ENCODE results near the gene AK8. TPM values are rescaled to one million over a fixed set of nuclear protein-coding genes. Genes with fewer than 3 reads are reported as not detected.

The AK8 gene
- polyA plus RNA-seq, 3 donors: 0.08 TPM; not detected in 2

- no peak overlapping the region for H3K4me3 Mint-ChIP-seq
- H3K9me3 Mint-ChIP-seq: peaks cover 0 to 2% (median 0%) of the 10 kb centered on the region in 7 donors
- DNase-seq: no peak
These were observed 40.4 kb downstream of the AK8 start for GRCh38 chr9:132837501-132838286.

GRCh38 chr9:132834343-132834742, 43.7 kb downstream of the AK8 start:
- H3K9me3 Mint-ChIP-seq: no peaks in the 10 kb centered on the region
- no peak for TF ChIP-seq CTCF (IDR thresholded peaks at IDR 0.05)
- no peak for DNase-seq

More at GRCh38 chr9:132837501-132838286, 40.4 kb downstream of the AK8 start:
- Histone ChIP-seq H3K4me3 (replicated peaks in 1 of 3; ENCODE audit: low read depth in 2 of 3, low read length in 3 of 3) (no peak overlapping the region), H4K20me1 (ENCODE audit: insufficient read depth, low read length) (no peaks in the 10 kb centered on the region), H3K9ac (ENCODE audit: insufficient read depth, low read length, poor library complexity, severe bottlenecking) (no peak overlapping the region), H3K27me3 (ENCODE audit: control insufficient read depth in 2 of 2, insufficient read depth in 2 of 2, low read length in 2 of 2) (no peaks in the 10 kb centered on the region), H3K4me2 (replicated peaks; ENCODE audit: extremely low read depth, low read length, poor library complexity, severe bottlenecking) (no peak overlapping the region), H3K4me1 (ENCODE audit: control insufficient read depth in 1 of 2, insufficient read depth in 2 of 2, low read length in 2 of 2) (no peaks in the 10 kb centered on the region), H3K79me2 (ENCODE audit: insufficient read depth, low read length) (no peaks in the 10 kb centered on the region), H3K27ac (ENCODE audit: low read depth in 1 of 2, low read length in 2 of 2) (no peak overlapping the region), H2AFZ (ENCODE audit: insufficient read depth, low read depth, low read length, poor library complexity, severe bottlenecking) (no peak overlapping the region), H3K9me3 (replicated peaks in 1 of 2; ENCODE audit: control insufficient read depth in 1 of 2, insufficient read depth in 1 of 2, low read length in 2 of 2) (no peaks in the 10 kb centered on the region), H3K36me3 (replicated peaks in 1 of 2; ENCODE audit: control insufficient read depth in 1 of 2, insufficient read depth in 2 of 2, low read length in 2 of 2) (no peaks in the 10 kb centered on the region)
- 92% methylated on average over 13 of the region's 16 CpGs for WGBS (ENCODE audit: insufficient coverage)
- Mint-ChIP-seq H3K27me3 (ENCODE audit: low read depth in 3 of 3) (peaks cover 0 to 5% (median 0%) of the 10 kb centered on the region in 3 donors), H3K36me3 (no peaks in the 10 kb centered on the region), H3K27ac (no peak overlapping the region), H3K4me1 (no peaks in the 10 kb centered on the region)
- intact Hi-C loops (cut with micrococcal nuclease): no loop called here
- TF ChIP-seq CTCF (IDR thresholded peaks at IDR 0.05): no peak

More at GRCh38 chr9:132834343-132834742, 43.7 kb downstream of the AK8 start:
- WGBS (ENCODE audit: insufficient coverage): 94% methylated on average over 5 of the region's 7 CpGs
- Histone ChIP-seq H3K27me3 (ENCODE audit: control insufficient read depth in 2 of 2, insufficient read depth in 2 of 2, low read length in 2 of 2) (no peaks in the 10 kb centered on the region), H3K4me1 (ENCODE audit: control insufficient read depth in 1 of 2, insufficient read depth in 2 of 2, low read length in 2 of 2) (no peaks in the 10 kb centered on the region), H3K4me3 (replicated peaks in 1 of 3; ENCODE audit: low read depth in 2 of 3, low read length in 3 of 3) (no peak overlapping the region), H3K9me3 (replicated peaks in 1 of 2; ENCODE audit: control insufficient read depth in 1 of 2, insufficient read depth in 1 of 2, low read length in 2 of 2) (no peaks in the 10 kb centered on the region), H3K27ac (ENCODE audit: low read depth in 1 of 2, low read length in 2 of 2) (no peak overlapping the region), H3K79me2 (ENCODE audit: insufficient read depth, low read length) (no peaks in the 10 kb centered on the region), H2AFZ (ENCODE audit: insufficient read depth, low read depth, low read length, poor library complexity, severe bottlenecking) (no peak overlapping the region), H4K20me1 (ENCODE audit: insufficient read depth, low read length) (no peaks in the 10 kb centered on the region), H3K9ac (ENCODE audit: insufficient read depth, low read length, poor library complexity, severe bottlenecking) (no peak overlapping the region), H3K4me2 (replicated peaks; ENCODE audit: extremely low read depth, low read length, poor library complexity, severe bottlenecking) (no peak overlapping the region), H3K36me3 (replicated peaks in 1 of 2; ENCODE audit: control insufficient read depth in 1 of 2, insufficient read depth in 2 of 2, low read length in 2 of 2) (no peaks in the 10 kb centered on the region)
- Mint-ChIP-seq H3K4me1 (no peaks in the 10 kb centered on the region), H3K27ac (no peak overlapping the region), H3K36me3 (no peaks in the 10 kb centered on the region), H3K4me3 (no peak overlapping the region), H3K27me3 (ENCODE audit: low read depth in 3 of 3) (peaks cover 0 to 5% (median 1%) of the 10 kb centered on the region in 3 donors)
- intact Hi-C loops (cut with micrococcal nuclease): no loop called here
